ENCODE measurements around the gene ARV1.

GRCh38 chr1:231000201-231000600 is 21.3 kb downstream of the ARV1 start:
- TF ChIP-seq, protein P1, sequence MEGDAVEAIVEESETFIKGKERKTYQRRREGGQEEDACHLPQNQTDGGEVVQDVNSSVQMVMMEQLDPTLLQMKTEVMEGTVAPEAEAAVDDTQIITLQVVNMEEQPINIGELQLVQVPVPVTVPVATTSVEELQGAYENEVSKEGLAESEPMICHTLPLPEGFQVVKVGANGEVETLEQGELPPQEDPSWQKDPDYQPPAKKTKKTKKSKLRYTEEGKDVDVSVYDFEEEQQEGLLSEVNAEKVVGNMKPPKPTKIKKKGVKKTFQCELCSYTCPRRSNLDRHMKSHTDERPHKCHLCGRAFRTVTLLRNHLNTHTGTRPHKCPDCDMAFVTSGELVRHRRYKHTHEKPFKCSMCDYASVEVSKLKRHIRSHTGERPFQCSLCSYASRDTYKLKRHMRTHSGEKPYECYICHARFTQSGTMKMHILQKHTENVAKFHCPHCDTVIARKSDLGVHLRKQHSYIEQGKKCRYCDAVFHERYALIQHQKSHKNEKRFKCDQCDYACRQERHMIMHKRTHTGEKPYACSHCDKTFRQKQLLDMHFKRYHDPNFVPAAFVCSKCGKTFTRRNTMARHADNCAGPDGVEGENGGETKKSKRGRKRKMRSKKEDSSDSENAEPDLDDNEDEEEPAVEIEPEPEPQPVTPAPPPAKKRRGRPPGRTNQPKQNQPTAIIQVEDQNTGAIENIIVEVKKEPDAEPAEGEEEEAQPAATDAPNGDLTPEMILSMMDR (IDR thresholded peaks at IDR 0.05), result no peak
- TF ChIP-seq POLR2A (IDR thresholded peaks at IDR 0.05), result no peak
